Coronary artery (tissue), 2 donors: ENCODE data around the gene CNNM3.

ENCODE experiments used
- DNase-seq: peaks from one replicate; pipeline ENCODE4 v3.0.0-alpha.2; 2017; ENCODE audit warnings: low spot score
- H3K27ac ChIP-seq, 2 donors: fragments of 200-600 bp; sonication (generic); one replicate each; pipeline ENCODE4 v1.5.1; 2016 to 2019
- H3K4me3 ChIP-seq: fragments of 200-600 bp; sonication (generic); 2 replicates; pipeline ENCODE4 v1.5.1; 2016; ENCODE audit warnings: mild to moderate bottlenecking, moderate library complexity
- CTCF ChIP-seq: fragments of 200-600 bp; sonication (generic); IDR thresholded peaks from one replicate; pipeline ENCODE4 v1.5.1; 2019; ENCODE audit warnings: antibody characterized with exemption

Gene CNNM3

GRCh38 chr2:96866149-96866548 is 50.1 kb downstream of the CNNM3 start:
- Histone ChIP-seq H3K4me3 (peak overlapping the region; percentile 100), H3K27ac (peak overlapping the region; percentile 96 to 100)
- TF ChIP-seq CTCF = no peak
- no peak for DNase-seq

DNA sequence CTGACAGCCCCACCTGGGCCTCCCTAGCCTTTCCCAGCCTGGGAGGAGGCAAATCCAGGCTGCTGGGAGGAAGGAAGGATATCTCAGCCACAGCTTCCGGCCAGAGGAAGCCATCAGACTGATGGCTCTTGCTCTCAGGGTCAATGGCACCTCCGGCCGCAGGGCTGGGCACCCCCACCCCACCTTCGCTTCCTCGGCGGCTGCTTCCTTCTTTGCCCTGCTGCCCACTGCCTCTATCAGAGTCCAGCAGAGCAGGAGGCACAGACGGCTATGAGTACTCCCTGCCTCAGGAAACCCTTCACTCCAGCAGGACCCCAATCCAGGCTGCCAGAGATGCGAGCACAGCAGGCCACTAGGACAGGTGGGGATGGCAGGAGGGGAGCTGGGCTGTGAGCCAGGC is 50.5 kb downstream of the CNNM3 start:
- Histone ChIP-seq H3K4me3 (peak overlapping the region; percentile 100), H3K27ac (peak overlapping the region; percentile 96 to 100)
- TF ChIP-seq CTCF = no peak
- no peak for DNase-seq

GRCh38 chr2:96866986-96867755 is 51.1 kb downstream of the CNNM3 start:
- TF ChIP-seq CTCF = no peak

GRCh38 chr2:96867756-96868554 is 51.9 kb downstream of the CNNM3 start:
- DNase-seq = no peak
- no peak for TF ChIP-seq CTCF
- Histone ChIP-seq H3K27ac (peak overlapping the region; percentile 96 to 100), H3K4me3 (peak overlapping the region; percentile 100)

More at GRCh38 chr2:96866986-96867755, 51.1 kb downstream of the CNNM3 start:
- Histone ChIP-seq H3K27ac (peak overlapping the region; percentile 96 to 100), H3K4me3 (peak overlapping the region; percentile 100)
- no peak for DNase-seq

DNA sequence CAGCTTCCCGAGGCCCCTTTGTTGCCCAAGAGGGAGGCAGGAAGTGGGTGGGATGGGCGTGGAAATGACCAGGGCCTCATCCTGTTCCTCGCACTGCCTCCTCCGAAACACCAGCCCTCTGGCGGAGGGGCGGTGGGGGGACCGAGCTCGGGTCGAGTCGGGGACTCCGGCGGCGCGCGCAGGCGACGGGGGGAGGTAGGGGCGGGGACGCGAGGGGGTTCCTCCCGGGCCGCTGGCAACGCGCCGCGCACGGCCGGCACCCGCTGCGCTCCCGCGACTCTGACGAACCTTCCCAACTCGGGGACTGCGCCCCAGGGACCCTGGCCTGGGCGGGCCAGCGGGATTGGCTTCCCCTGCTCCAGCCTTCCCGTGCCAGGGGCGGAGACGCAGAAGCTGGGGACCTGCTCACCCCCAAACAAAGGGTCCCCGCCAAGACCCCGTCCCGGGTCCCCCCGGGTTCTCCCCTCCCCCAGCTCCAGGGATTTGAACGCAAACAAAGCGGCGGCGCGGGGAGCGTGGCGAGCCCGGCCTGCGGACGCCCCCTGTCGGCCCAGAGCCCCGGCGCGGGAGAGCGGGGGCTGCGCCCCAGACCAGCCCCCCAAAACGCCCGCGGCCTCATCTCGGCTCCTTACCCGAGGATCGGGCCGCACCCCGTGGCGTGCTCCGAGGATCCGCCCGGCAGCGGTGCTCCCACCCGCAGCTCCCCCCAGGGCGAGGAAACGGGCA is 52.6 kb downstream of the CNNM3 start:
- peak; percentile 38 for TF ChIP-seq CTCF
- Histone ChIP-seq H3K4me3 (peak overlapping the region; percentile 100), H3K27ac (peak overlapping the region; percentile 96 to 100)
- DNase-seq = peak; percentile 93

GRCh38 chr2:96869281-96869821 is 53.3 kb downstream of the CNNM3 start:
- DNase-seq = peak; percentile 93

More at GRCh38 chr2:96869281-96869821, 53.3 kb downstream of the CNNM3 start:
- Histone ChIP-seq H3K4me3 (peak overlapping the region; percentile 100), H3K27ac (peak overlapping the region; percentile 96 to 100)
- no peak for TF ChIP-seq CTCF
